K562 (cell line): ENCODE measurements around the gene EFNA2. TPM values are rescaled to one million over a fixed set of nuclear protein-coding genes. Genes with fewer than 3 reads are reported as not detected.

Experiments used
- CTBP1 ChIP-seq: fragments of 450-650 bp; IDR thresholded peaks from 2 replicates; pipeline ENCODE4 v1.6.1; 2016; ENCODE audit warnings: borderline replicate concordance
- CUX1 ChIP-seq: fragments of 200-800 bp; sonication (Bioruptor generic); IDR thresholded peaks from 2 replicates; pipeline ENCODE4 v1.6.1; 2016; ENCODE audit warnings: missing genetic modification characterization, missing compliant biosample characterization
- FOXA3 ChIP-seq, 2 experiments: fragments of 450-650 bp in 1 of 2; sonication (generic) in 1 of 2; formaldehyde crosslinking; IDR thresholded peaks in 1 of 2; conservative IDR thresholded peaks in 1 of 2; 2 replicates each; pipeline versions ENCODE4 v1.4.0 to v1.8.0; 2020 to 2022; ENCODE audit warnings: mild to moderate bottlenecking in 2 of 2, missing genetic modification reagents in 1 of 2
- MNT ChIP-seq, 2 experiments: fragments of 450-650 bp; conservative IDR thresholded peaks; 2 replicates each; pipeline ENCODE4 v1.6.1; 2017; ENCODE audit warnings: mild to moderate bottlenecking in 2 of 2, moderate library complexity in 2 of 2
- NR2C2 ChIP-seq, 2 experiments: fragments of 200-800 bp in 1 of 2; sonication (Bioruptor generic) in 1 of 2; sonication (generic) in 1 of 2; formaldehyde crosslinking in 1 of 2; IDR thresholded peaks; 2 replicates each; pipeline versions ENCODE4 v1.6.1 to v1.8.0; 2016 to 2022; ENCODE audit warnings: mild to moderate bottlenecking in 1 of 2, missing compliant biosample characterization in 1 of 2, missing genetic modification characterization in 1 of 2, missing genetic modification reagents in 1 of 2
- POLR2G ChIP-seq: fragments of 200-400 bp; formaldehyde crosslinking; IDR thresholded peaks from 2 replicates; pipeline ENCODE4 v1.6.1; 2017; ENCODE audit warnings: low read depth, mild to moderate bottlenecking, antibody characterized with exemption, low read length, moderate library complexity
- RNF2 ChIP-seq: sonication (generic); IDR thresholded peaks from 2 replicates; pipeline ENCODE4 v1.6.1; 2016
- TFAP4 ChIP-seq: sonication (generic); formaldehyde crosslinking; IDR thresholded peaks from 2 replicates; pipeline ENCODE4 v1.8.0; 2022; ENCODE audit warnings: missing genetic modification reagents, mild to moderate bottlenecking, moderate library complexity, borderline replicate concordance
- ZNF124 ChIP-seq: sonication (generic); formaldehyde crosslinking; IDR thresholded peaks from 2 replicates; pipeline ENCODE4 v1.8.1; 2022; ENCODE audit warnings: missing genetic modification reagents
- polyA plus RNA-seq, 8 experiments: library from polyadenylated mRNA; depleted of rRNA in 4 of 8; stranded (reverse) in 5 of 8; unstranded in 3 of 8; fragments of >200 nt; fragmentation: Nextera tagmentation in 2 of 8; fragmentation: Illumina TruSeq in 1 of 8; extraction: Ambion mirVana in 2 of 8; extraction: Trizol in 1 of 8; gene quantifications; 2 replicates each; pipeline versions ENCODE4 v1.2.1 to v1.2.3, GENCODE V29; 2011 to 2014; ENCODE audit warnings: inconsistent platforms in 1 of 8, missing spikeins in 1 of 8
- total RNA-seq, 7 experiments: library from RNA; depleted of rRNA in 6 of 7; stranded (reverse); fragments of >200 nt in 6 of 7; fragmentation: Illumina TruSeq in 2 of 7; extraction: Trizol in 2 of 7; gene quantifications; 2 replicates each; pipeline versions ENCODE4 v1.2.1 to v1.2.3, GENCODE V29; 2011 to 2021; ENCODE audit warnings: low replicate concordance in 1 of 7
- TF ChIP-seq, protein P1 (sequence below): sonication (generic); formaldehyde crosslinking; IDR thresholded peaks from 2 replicates; pipeline ENCODE4 v1.8.1; 2023; ENCODE audit warnings: missing genetic modification reagents, mild to moderate bottlenecking, borderline replicate concordance
- TF ChIP-seq, protein P2 (sequence below): sonication (generic); formaldehyde crosslinking; IDR thresholded peaks from 2 replicates; pipeline ENCODE4 v1.8.0; 2022; ENCODE audit warnings: missing genetic modification reagents, mild to moderate bottlenecking, borderline replicate concordance

Gene EFNA2
- total and polyA plus RNA-seq, 9 of the 15 experiments (the other 6 are each of a cell fraction or from before 2014, with no cell fraction given), result 0.11 to 0.44 (median 0.15) TPM; not detected in 6

DNA sequence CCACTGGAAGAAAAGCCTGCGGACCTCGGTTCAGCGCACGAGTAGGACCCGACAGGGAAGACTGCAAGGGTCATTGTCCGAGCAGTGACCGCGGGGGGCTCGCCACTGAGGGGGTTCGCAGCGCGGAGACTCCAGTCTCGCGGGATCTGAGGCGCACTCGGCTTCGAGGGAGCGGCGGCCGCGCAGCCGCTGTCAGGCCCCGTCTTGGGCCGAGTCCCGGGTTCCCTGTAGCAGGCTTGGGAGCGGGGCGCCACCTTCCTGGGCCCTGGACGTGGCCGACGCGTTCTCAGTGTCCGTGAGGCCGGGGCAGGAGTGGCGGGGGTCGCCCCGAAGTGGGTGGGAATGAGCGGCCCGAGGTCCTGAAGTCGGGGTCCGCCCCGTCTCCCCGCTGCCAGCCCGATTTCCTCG lies 10.8 kb upstream of the EFNA2 start (continued):
- no peak for TF ChIP-seq FOXA3 (CRISPR knock-in tag; conservative IDR thresholded peaks at IDR 0.05 in 1 of 2, IDR thresholded peaks at IDR 0.05 in 1 of 2)
- TF ChIP-seq, protein P1, sequence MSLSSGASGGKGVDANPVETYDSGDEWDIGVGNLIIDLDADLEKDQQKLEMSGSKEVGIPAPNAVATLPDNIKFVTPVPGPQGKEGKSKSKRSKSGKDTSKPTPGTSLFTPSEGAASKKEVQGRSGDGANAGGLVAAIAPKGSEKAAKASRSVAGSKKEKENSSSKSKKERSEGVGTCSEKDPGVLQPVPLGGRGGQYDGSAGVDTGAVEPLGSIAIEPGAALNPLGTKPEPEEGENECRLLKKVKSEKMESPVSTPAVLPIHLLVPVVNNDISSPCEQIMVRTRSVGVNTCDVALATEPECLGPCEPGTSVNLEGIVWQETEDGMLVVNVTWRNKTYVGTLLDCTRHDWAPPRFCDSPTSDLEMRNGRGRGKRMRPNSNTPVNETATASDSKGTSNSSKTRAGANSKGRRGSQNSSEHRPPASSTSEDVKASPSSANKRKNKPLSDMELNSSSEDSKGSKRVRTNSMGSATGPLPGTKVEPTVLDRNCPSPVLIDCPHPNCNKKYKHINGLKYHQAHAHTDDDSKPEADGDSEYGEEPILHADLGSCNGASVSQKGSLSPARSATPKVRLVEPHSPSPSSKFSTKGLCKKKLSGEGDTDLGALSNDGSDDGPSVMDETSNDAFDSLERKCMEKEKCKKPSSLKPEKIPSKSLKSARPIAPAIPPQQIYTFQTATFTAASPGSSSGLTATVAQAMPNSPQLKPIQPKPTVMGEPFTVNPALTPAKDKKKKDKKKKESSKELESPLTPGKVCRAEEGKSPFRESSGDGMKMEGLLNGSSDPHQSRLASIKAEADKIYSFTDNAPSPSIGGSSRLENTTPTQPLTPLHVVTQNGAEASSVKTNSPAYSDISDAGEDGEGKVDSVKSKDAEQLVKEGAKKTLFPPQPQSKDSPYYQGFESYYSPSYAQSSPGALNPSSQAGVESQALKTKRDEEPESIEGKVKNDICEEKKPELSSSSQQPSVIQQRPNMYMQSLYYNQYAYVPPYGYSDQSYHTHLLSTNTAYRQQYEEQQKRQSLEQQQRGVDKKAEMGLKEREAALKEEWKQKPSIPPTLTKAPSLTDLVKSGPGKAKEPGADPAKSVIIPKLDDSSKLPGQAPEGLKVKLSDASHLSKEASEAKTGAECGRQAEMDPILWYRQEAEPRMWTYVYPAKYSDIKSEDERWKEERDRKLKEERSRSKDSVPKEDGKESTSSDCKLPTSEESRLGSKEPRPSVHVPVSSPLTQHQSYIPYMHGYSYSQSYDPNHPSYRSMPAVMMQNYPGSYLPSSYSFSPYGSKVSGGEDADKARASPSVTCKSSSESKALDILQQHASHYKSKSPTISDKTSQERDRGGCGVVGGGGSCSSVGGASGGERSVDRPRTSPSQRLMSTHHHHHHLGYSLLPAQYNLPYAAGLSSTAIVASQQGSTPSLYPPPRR (CRISPR knock-in tag), result peak; percentile 17; the same call in 1 of the 2 replicates
- TF ChIP-seq NR2C2 (CRISPR knock-in tag; IDR thresholded peaks at IDR 0.05), result no peak
- TF ChIP-seq NR2C2 (tag; IDR thresholded peaks at IDR 0.05), result no peak; the same call in 1 of the 2 replicates
- TF ChIP-seq CTBP1, result no peak
- TF ChIP-seq POLR2G, result no peak
- no peak for TF ChIP-seq RNF2
- peak; percentile 68 for TF ChIP-seq TFAP4 (CRISPR knock-in tag)
- TF ChIP-seq, protein P2, sequence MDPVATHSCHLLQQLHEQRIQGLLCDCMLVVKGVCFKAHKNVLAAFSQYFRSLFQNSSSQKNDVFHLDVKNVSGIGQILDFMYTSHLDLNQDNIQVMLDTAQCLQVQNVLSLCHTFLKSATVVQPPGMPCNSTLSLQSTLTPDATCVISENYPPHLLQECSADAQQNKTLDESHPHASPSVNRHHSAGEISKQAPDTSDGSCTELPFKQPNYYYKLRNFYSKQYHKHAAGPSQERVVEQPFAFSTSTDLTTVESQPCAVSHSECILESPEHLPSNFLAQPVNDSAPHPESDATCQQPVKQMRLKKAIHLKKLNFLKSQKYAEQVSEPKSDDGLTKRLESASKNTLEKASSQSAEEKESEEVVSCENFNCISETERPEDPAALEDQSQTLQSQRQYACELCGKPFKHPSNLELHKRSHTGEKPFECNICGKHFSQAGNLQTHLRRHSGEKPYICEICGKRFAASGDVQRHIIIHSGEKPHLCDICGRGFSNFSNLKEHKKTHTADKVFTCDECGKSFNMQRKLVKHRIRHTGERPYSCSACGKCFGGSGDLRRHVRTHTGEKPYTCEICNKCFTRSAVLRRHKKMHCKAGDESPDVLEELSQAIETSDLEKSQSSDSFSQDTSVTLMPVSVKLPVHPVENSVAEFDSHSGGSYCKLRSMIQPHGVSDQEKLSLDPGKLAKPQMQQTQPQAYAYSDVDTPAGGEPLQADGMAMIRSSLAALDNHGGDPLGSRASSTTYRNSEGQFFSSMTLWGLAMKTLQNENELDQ (CRISPR knock-in tag), result 0 out of 2 replicates have a peak, but pooled peaks have one; percentile 31
- no peak for TF ChIP-seq ZNF124 (CRISPR knock-in tag)
- TF ChIP-seq MNT (conservative IDR thresholded peaks at IDR 0.05), result peak; percentile 32 to 37; a peak in 1 of 4 replicates
- TF ChIP-seq CUX1, result 0 out of 2 replicates have a peak, but pooled peaks have one; percentile 76
